NCI-H2196 treated with DMSO at 0.1 percent for 48 hours (cell line): Measurements from ENCODE around the gene CCDC134.
"Not testable (repeated sequence)": the region's sequence is repeated elsewhere in the genome, so short reads cannot be mapped to it uniquely, and the experiment has no call there.

Experiments
- DNase-seq: peaks from one replicate; lab custom pipeline; 2025; ENCODE audit not compliant: unreplicated experiment; lab: John Stamatoyannopoulos, UW

The CCDC134 gene

DNA sequence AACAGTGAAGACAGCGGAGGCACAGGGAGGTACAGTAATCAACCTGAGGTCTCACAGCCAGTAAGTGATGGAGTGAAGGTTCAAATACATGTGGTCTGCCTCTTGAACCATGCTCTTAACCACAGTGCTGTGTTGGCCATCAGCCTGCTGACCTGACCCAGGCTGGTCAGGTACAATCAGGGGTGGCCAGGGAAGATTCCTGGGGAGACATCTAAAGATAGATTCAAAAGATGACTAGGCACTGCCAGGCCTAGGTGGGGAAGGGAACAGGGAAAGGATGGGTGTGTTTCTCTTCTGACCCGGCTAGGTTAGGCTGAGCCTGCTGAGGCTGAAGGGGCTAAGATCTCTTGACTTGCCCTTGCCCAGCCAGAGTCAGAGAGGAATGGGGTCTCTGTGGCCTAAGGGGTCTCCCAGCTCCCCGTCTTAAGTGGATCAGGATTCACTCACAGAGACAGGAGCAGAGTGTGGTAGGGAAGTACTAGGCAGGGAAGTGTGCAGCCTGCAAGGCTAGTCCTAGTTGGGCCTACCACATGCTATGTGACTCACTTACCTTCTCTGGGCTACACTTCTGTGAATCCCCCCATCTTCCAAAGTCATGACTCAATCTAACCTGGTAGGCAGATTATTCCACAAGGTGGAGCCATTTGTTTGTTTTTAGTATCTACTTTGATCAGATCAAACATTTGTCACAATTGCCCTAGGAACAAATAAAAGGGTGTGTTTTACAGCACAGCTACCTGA, 22.0 kb downstream of the CCDC134 start:
- DNase-seq: peak; percentile 20

DNA sequence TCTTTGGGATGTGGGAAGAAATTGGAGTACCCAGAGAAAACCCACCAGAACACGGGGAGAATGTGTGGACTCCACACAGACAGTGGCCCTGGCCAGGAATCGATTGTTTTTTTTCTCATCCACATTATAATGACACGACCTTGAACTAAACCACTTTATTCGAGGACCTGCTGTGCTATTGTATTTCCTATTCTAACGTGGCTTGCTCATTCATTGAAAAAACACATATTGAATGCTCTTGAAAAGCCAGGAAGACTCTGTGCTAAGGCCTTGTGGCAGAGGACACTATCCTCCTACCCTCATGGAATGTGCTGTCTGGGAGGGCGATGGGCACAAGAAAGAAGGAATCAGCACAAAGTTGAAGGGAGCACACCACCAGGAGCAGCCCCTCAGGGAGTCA, 23.3 kb downstream of the CCDC134 start:
- DNase-seq: no peak

DNA sequence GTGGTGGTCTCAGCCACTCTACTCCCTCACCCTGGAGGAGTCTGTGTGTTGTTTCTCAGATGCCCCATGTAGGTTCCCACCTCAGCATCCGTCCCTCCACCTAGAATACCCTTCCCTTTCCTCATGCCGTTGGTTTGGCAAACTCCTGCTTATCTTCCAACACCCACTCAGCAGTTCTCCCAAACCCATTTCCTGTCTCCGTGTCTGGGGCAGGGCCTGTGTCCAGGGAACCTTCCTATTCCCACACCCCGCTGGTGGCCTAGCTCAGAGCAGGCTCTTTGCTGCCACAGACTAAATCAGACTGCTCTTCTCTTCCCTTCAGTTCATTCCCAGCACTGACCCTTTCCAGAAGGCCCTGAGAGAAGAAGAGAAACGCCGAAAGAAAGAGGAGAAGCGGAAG, 24.9 kb downstream of the CCDC134 start:
- DNase-seq: no peak

GRCh38 chr22:41826021-41826420, 25.5 kb downstream of the CCDC134 start:
- DNase-seq: no peak

- DNase-seq: no peak
Measured at GRCh38 chr22:41826430-41827383, 26.2 kb downstream of the CCDC134 start.

- no peak for DNase-seq
Measured at GRCh38 chr22:41827671-41828070, 27.2 kb downstream of the CCDC134 start.

- DNase-seq: peak; percentile 57
Measured at GRCh38 chr22:41828516-41828915, 28.0 kb downstream of the CCDC134 start.

DNA sequence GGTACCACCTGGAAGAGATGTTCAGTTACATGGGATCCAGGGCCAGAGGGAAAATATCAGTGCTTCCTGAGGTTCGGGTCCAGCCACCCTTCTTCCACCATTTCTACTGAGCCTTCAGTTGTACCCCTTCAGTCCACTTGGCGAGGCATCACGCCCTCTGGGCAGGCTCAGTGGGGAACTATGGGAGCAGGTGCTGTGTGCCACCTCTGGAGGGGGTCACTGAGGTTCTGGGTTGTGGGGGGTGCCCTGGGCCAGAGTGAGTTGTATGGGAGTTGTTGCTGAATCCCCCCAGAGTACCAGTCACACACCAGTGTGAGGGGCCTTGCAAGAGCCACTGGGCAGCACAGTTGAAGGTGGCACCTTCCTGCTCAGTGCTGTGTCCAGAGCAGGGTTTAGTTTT, 29.7 kb downstream of the CCDC134 start:
- DNase-seq: no peak

DNA sequence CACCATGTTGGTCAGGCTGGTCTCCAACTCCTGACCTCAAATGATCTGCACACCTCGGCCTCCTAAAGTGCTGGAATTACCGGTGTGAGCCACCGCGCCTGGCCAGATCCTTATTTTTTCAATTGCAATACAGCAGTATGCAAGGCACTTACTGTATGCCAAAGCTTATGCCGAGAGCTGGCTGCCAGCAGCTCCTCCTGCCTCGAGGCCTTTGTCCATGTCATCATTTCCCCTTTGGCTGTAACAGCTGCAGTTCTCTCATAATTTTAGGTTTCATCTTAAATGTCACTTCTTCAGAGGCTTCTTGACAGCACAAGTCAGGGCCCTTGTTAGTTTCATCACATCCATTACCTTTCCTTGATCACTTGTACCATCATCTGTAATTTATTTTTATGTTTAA, 30.9 kb downstream of the CCDC134 start:
- DNase-seq: no peak

DNA sequence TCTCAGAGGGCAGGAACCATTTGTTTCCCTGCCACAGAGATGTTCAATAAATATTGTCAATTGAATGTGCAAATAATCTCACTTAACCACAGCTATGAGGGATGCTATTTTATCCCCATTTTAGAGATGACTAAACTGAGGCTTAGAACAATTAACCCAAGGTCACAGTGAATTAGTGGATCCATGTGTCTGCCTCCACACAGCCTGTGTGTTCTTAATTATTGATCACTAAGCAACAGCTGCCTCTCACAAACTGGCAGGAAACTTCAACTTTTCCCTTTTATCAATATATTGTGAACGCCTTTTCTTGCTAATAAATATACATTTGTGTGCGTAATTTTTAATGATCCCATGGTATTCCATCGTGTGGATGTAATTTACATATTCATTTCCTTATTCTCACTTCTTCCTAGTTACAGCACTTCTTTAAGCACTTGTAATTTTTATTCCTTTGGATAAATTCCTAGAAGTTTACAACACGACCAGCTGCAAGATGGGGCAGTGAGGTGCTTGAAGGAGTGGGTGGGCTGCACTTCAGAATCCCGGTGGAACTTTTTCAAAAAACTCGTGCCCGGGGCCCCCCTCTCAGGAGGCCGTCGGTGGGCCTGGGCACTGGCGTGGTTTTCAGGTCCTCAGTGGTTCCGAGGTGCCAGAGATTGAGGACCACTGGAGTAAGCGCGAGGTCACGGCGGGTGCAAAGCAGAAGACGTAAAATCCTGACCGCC, 31.5 kb downstream of the CCDC134 start:
- no peak for DNase-seq

DNA sequence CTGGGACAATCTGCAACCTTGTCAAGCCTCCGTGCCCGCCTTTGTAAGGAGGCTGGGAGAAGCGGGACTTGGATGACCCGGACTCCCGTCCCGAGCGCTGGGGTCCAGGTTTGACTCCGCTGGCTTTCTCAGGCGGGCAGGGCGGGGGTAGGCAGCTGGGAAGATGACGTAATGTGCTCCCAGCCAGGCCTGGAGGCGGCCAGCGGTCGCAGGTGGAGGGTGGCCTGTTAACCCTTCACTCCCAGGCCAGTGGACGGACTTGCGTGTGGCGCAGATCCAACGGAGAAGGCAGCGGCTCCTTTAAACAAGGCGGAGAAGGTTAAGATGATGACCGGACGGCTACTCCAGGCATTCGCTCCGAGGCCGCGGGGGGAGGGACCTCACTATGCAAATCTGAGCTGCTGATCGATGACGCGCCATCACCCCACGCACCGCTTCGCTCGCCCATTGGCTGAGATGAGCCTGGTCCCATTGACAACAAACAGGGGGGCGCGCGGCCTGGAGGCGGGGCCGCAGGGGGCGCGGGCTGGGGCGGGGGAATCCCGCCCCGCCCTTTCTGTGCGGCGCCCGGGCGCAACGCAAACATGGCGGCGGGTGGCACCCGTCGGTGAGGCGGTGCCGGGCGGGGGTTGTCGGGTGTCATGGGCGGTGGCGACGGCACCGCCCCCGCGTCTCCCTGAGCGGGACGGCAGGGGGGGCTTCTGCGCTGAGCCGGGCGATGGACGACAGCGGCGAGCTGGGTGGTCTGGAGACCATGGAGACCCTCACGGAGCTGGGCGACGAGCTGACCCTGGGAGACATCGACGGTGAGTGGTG, 32.3 kb downstream of the CCDC134 start, which contains the start of gene SREBF2:
SREBF2 (plus strand) TSS at position 553 of the 816 bp plus-strand sequence; CDS start at position 719, 166 bp downstream.
- peak; percentile 99 for DNase-seq

DNA sequence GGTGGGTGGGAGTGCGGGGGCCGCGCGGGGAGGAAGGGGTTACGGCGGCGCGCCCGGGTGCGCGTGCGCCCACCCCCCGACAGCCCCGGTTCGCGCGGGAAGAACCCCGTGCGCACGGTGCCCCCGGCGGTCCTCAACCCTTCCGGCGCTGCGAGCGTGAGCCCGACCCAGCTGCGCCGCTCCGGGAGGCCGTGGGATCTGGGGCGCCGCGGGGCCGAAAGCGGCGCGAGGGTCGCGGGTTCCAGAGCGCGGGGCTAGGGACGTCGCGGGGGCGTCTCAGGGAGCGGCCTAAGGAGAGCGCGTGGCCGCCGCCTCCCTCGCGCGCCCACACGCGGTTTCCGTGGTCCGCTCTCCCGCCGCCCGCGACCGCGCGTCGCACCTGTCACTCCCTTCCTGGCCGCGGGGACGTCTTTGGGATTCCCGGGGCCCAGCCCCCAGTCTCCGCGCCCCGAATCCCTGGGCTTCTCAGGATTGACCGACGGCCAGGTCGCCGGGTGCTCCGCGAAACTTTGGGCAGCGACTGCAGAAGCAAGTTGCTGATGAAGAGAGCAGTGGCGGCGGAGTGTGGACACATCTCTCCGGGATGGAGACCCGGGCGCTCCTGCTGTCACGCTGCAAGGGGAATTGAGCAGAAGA, 33.0 kb downstream of the CCDC134 start:
- DNase-seq: no peak

- DNase-seq: no peak
Measured at GRCh38 chr22:41834005-41834944, 33.8 kb downstream of the CCDC134 start.

DNA sequence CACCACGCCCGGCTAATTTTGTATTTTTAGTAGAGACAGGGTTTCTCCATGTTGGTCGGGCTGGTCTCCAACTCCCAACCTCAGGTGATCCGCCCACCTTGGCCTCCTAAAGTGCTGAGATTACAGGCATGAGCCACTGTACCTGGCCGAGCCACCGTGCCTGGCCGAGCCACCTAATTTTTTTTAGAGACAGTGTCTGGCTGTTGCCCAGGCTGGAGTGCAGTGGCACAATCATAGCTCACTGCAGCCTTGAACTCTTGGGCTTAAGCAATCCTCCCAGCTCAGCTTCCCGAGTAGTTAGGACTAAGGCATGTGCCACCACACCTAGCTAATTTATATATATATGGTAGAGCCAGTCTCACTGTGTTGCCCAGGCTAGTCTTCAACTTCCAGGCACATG, 35.0 kb downstream of the CCDC134 start:
- not testable (repeated sequence) for DNase-seq

DNA sequence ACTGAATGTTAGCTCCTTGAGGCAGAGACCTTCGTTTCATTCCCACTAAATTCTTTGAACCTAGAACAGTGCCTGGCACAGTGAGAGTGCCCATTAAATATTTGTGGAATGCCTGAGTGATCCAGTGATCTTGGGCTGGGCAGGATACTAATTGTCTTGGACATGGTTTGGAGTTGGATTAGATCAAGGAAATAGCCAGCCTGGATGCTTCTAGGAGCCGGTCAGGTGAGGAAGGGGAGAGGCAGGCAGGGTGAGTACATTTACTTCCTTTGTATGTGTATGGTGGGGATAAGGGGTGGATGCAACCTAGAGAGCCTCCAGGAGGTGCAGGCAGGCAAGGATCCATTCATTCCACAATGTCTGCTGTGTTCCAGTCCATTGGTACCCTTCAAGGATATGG, 36.1 kb downstream of the CCDC134 start:
- no peak for DNase-seq

DNA sequence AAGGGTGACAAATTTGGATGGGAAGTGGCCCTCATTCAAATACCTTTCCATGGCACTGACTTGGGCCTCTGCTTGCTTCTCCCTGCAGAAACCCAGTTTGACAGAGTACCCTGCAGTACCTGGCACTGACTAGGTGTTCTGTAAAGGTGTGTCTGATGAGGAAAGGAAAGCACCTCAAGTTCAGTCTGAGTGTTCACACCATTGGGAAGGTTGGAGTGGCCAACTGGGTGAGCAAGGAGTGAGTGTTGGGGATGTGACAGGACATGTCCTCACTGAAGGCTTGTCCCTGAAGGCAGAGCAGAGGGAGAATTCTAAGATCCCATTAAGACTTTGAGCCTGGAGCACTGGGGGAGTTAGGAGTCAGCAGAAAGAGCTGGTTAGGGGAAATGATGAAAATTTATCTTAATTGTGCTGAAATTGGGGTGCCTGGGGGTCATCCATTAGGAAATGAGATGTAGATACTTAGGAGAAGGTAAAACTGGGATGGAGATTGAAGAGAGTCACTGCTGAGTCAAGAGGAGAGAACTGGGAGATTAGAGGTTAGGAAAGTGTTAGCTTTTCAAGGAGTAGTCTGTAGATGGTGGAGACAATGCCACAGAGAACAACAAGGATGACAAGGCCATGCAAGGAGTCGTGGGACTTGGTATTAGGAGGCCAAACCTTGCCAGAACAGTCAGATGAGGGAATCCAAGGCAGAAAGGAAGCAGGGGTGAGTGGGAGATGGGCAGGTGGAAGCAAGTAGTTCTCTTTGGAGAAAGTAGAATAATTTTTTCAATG, 38.6 kb downstream of the CCDC134 start:
- DNase-seq: no peak

DNA sequence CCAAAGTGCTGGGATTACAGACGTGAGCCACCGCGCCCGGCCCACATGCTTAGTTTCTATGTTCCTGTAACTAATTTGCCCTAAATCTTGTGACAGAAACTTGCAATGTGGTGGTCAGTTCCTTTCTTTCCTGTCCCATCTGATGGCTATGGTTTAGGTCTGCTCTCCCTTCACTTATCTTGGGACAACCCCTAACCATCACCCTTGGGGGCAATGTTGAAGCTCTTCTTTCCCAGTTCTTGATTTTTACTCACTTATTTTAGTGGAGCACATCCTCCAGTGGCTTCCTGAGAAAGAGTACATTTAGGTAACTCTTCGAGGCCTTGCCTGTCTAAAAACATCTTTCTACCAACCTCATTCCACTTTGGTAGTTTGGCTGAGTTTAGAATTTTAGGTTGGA, 39.7 kb downstream of the CCDC134 start:
- DNase-seq: no peak

DNA sequence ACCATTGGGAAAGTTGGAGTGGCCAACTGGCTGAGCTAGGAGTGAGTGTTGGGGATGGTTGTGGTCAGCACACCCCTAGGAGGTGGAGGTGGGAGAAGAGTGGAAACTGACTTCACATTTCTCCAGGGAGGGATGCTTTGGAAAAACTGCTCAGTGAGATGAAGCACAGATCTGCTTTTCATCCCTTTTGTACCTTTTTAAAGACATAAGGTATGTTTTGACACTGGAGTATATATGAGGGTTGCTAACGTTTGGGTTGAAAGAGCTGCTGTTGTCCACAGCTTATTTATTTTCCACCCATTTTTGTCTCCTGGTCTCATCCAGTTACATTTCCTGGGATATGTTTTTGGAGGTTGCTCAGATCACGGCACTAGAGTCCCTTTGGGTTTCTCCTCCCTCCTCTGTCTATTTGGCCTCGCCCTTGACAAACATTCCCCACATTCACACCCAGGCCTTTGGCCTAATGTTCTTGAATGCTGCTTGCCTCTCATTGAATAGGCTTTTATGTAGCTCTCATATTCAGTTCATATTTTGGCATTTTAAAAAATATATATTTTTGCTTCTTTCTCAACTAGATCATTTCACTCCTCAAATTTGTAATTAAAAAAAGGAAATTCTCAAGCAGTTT, 40.7 kb downstream of the CCDC134 start:
- no peak for DNase-seq
